ENCODE data around the gene SFT2D3. TPM values are rescaled to one million over a fixed set of nuclear protein-coding genes. Genes with fewer than 3 reads are reported as not detected.

Gene SFT2D3
- total RNA-seq, 2 experiments from 2014 or later, result 4.8 to 5.5 TPM

DNA sequence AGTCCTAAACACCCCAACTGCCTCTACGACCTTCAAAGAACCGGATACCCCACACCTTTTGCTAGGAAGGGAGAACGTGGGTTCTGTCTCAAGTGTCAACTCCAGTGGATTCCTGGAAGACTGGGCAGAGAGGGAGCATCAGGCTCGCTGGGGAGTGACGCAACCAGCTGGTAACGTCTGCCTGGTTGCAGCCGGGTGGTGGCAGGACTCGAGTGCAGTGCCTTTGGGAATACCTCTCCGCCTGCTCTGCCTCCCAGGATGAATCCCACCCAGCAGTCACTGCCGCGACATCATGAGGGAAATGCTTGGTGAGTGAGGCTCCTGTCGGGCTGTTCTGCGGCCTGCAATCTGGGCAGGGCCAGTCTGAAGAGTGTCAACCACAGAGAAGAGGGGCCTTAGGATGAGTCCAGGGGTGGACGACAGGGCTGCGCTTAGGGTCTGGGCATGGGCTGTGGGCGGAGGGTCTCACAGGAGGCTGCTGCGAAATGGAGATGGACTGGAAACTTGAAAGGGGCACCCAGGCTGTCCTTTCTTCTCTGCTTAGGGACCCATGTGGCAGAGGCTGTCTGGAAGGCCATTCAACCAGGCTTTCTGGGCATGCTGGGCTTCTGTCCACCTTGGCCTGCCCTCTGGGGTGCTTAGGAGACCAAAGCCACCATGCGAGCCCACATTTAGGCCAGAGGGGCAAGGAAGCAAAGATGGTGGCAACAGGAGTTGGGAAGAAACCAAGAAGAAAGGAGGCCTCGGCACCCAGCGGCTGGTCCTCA, 42.5 kb upstream of the SFT2D3 start:
- ATAC-seq (no peak), DNase-seq (no peak)
- ChIA-PET CTCF (no interaction called here), POLR2A (no interaction called here)
- no peak overlapping the region for H3K27ac Mint-ChIP-seq
- H3K27me3 Mint-ChIP-seq (ENCODE audit: low read depth), result peaks cover 17% of the 10 kb centered on the region
- no peaks in the 10 kb centered on the region for H3K36me3 Mint-ChIP-seq (ENCODE audit: low read depth)
- H3K9me3 Mint-ChIP-seq (ENCODE audit: insufficient read depth), result no peaks in the 10 kb centered on the region
- H3K4me1 Mint-ChIP-seq (ENCODE audit: low read depth), result peaks cover 5% of the 10 kb centered on the region
- no peak overlapping the region for H3K4me3 Mint-ChIP-seq

DNA sequence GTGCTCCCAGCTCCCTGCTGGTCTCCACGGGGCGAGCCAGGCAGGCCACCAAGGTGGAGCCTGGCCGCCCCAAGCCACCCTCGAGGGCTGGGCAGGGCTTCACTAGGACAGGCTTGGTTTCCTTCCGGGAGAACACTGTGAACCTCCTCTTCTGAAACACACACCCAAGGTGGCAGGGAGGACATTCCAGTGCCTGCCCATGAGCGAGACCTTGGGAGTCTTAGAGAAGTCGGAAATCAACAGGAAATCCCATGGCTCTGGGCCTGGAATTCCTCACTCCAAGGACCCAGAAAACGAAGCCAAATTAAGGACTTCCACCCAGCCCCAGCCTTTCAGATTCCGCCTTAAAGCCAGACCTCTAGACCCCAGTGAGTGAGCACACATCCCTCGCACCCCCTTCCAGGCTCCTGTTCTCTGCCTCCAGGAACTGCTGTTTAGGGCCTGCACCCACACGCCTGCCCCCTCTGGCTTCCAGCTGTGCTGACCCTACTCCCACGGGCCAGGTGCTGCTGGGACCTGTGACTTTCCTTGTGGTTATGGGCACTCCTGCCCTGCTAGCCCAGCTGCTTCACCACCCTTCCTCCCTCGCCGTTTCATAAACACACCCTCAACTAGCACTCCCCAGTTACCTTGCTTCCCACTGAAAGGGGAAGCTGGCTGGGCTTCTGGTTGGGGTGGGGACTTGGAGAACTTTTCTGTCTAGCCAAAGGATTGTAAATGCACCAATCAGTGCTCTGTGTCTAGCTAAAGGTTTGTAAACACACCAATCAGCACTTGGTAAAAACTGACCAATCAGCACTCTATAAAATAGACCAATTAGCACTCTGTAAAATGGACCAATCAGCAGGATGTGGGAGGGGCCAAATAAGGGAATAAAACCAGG, 41.6 kb upstream of the SFT2D3 start:
- no peak for ATAC-seq
- Mint-ChIP-seq H3K36me3 (ENCODE audit: low read depth) (no peaks in the 10 kb centered on the region), H3K27me3 (ENCODE audit: low read depth) (peaks cover 21% of the 10 kb centered on the region), H3K9me3 (ENCODE audit: insufficient read depth) (no peaks in the 10 kb centered on the region), H3K27ac (no peak overlapping the region), H3K4me3 (no peak overlapping the region), H3K4me1 (ENCODE audit: low read depth) (peaks cover 6% of the 10 kb centered on the region)
- POLR2A ChIA-PET, result no interaction called here
- CTCF ChIA-PET, result no interaction called here
- no peak for DNase-seq

DNA sequence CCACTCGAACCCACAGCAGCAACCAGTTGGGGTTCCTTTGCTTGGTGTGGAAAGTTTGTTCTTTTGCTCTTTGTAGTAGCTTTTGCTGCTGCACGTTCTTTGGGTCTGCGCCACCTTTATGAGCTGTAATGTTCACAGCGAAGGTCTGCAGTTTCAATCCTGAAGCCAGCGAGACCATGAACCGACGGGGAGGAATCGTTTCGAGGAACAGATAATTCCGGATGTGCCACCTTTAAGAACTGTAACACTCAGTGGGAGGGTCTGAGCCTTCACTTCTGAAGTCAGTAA, 41.1 kb upstream of the SFT2D3 start:
- peaks cover 26% of the 10 kb centered on the region for H3K27me3 Mint-ChIP-seq (ENCODE audit: low read depth)
- peaks cover 6% of the 10 kb centered on the region for H3K4me1 Mint-ChIP-seq (ENCODE audit: low read depth)
- ChIA-PET CTCF (no interaction called here), POLR2A (no interaction called here)
- ATAC-seq (no peak), DNase-seq (no peak)
- H3K9me3 Mint-ChIP-seq (ENCODE audit: insufficient read depth), result no peaks in the 10 kb centered on the region
- no peak overlapping the region for H3K27ac Mint-ChIP-seq
- H3K4me3 Mint-ChIP-seq, result no peak overlapping the region
- H3K36me3 Mint-ChIP-seq (ENCODE audit: low read depth), result no peaks in the 10 kb centered on the region

DNA sequence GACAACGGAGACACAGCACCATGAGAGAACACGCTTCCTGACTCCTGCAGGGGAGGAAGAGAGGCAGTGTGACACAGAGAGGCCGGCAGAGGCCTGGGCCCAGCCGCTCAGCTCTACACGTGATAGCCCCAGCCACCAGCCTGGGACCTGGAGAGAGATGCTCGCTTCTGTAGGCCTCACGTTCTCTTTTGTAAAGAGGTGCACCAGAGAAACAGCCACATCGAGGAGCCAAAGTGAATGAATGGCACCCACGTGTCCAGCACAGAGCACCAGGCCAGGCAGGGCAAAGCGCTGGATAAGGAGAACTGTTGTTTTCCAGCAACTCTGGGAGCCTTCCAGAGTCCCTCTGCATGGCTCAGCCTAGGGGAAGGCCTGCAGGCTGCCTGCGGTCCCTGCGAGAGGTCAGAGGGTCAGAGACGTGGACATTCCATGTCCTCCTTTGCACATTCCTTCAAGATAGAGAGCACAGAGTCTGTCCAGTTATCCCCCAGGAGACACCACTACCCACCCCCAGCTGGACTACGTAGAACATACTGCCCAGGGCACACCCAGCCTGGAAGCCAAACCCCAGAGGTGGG, 40.1 kb upstream of the SFT2D3 start:
- Mint-ChIP-seq H3K36me3 (ENCODE audit: low read depth) (no peaks in the 10 kb centered on the region), H3K27me3 (ENCODE audit: low read depth) (peaks cover 35% of the 10 kb centered on the region), H3K9me3 (ENCODE audit: insufficient read depth) (no peaks in the 10 kb centered on the region), H3K4me3 (no peak overlapping the region), H3K27ac (no peak overlapping the region), H3K4me1 (ENCODE audit: low read depth) (peaks cover 6% of the 10 kb centered on the region)
- CTCF ChIA-PET, result no interaction called here
- POLR2A ChIA-PET, result interaction anchor here (0.6 kb wide), 1 partner anchor 12 kb away, joined by 3 read pairs; no protein-coding TSS in a partner anchor
- DNase-seq (no peak), ATAC-seq (no peak)

DNA sequence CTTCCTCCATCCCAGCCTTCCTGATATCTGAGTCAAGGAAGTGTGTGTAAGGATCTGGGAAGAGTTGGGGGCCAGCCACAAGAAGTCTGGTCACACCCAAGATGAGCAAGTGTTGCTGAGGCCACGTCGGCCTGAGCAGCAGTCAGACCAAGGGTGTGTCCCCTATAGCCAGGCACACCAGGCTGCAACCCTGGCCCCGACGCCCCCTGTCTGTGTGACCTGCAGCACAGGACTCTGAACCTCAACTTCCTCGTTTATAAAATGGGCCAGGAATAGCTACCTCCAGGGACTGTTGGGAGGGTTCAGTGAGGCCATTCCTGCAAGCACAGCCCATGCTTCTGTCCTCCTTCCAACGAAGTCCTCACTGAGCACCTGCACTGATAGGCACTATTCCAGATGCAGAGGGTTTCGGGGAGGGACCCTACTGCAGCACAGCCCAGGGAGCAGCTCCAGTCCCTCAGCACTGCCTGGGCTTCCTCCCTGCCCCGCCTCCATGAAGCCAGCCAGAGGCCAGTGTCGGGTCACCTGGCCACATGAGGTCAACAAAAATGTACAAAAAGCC, 39.3 kb upstream of the SFT2D3 start:
- H3K9me3 Mint-ChIP-seq (ENCODE audit: insufficient read depth), result no peaks in the 10 kb centered on the region
- ATAC-seq, result no peak
- CTCF ChIA-PET, result interaction anchor here (0.6 kb wide), 2 partner anchors 95 to 281 kb away, joined by 3 read pairs; no protein-coding TSS in a partner anchor
- H3K4me3 Mint-ChIP-seq, result no peak overlapping the region
- peaks cover 6% of the 10 kb centered on the region for H3K4me1 Mint-ChIP-seq (ENCODE audit: low read depth)
- H3K27ac Mint-ChIP-seq, result no peak overlapping the region
- H3K36me3 Mint-ChIP-seq (ENCODE audit: low read depth), result no peaks in the 10 kb centered on the region
- POLR2A ChIA-PET, result interaction anchor here (0.6 kb wide), 1 partner anchor 11 kb away, joined by 3 read pairs; no protein-coding TSS in a partner anchor
- no peak for DNase-seq
- peaks cover 43% of the 10 kb centered on the region for H3K27me3 Mint-ChIP-seq (ENCODE audit: low read depth)

DNA sequence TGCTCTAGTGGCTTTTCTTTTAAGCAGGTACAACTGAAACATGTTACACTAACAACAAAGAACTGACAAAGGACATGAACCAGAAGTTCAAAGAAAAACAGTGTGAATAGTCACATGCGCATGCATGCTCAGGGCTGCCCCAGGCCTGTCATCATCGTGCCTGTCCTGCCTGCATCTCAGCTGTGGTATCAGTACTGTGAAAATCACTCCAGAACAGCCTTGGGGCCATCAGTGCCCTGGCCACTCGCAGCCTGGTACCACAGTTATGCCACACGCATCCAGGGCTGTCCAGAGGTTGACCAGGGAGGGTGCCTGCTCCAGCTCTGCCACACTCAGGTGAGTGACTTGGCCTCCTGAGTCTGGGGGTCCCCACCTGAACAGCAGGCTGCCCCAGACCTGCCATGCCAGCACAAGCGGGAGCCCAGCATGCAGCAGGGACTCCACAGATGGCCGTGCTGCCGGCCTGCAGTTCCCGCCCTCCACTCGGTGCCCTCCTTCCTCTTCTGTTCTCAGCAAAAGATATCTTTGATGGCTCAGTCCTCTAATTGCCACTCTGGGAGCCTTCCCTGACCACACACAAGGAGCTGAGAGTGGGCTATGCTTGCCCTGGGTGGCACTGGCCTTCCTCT, 38.2 kb upstream of the SFT2D3 start:
- CTCF ChIA-PET, result interaction anchor here (2.4 kb wide), 1 partner anchor 72 kb away, joined by 7 read pairs; no protein-coding TSS in a partner anchor
- DNase-seq, result no peak
- H3K36me3 Mint-ChIP-seq (ENCODE audit: low read depth), result no peaks in the 10 kb centered on the region
- peaks cover 6% of the 10 kb centered on the region for H3K4me1 Mint-ChIP-seq (ENCODE audit: low read depth)
- no peak overlapping the region for H3K4me3 Mint-ChIP-seq
- no peaks in the 10 kb centered on the region for H3K9me3 Mint-ChIP-seq (ENCODE audit: insufficient read depth)
- ATAC-seq, result no peak
- no peak overlapping the region for H3K27ac Mint-ChIP-seq
- POLR2A ChIA-PET, result no interaction called here
- peaks cover 48% of the 10 kb centered on the region for H3K27me3 Mint-ChIP-seq (ENCODE audit: low read depth)

DNA sequence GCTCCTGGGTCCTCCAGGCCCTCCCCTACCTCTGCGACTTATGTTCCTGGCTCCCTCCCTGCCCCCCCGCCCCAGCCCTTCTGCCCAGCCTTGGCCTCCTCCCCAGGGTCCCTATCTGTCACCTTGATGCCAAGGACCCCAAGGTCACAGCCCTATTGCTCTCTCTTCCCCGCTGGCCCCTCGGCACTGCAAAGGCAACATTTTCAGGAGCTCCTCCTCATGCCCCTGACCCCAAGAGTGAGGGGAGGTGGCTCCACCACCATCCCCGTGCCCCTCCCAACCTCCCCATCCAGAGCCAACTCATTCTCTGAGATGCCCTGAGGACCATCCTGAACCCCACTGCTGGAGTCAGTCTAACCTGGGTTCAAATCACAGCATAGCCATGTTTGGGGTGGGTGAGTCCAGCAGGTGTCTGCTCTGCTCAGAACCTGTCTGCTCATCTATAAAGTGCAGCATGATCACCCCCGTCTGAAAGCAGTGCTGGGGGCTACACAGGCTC, 37.7 kb upstream of the SFT2D3 start:
- Mint-ChIP-seq H3K27me3 (ENCODE audit: low read depth) (peaks cover 48% of the 10 kb centered on the region), H3K4me3 (no peak overlapping the region), H3K9me3 (ENCODE audit: insufficient read depth) (no peaks in the 10 kb centered on the region), H3K4me1 (ENCODE audit: low read depth) (peaks cover 6% of the 10 kb centered on the region), H3K36me3 (ENCODE audit: low read depth) (no peaks in the 10 kb centered on the region), H3K27ac (no peak overlapping the region)
- DNase-seq, result no peak
- CTCF ChIA-PET, result interaction anchor here (0.5 to 2.4 kb wide), 2 partner anchors 72 to 500 kb away, joined by 3 to 7 read pairs; no protein-coding TSS in a partner anchor
- POLR2A ChIA-PET, result no interaction called here
- ATAC-seq, result no peak

DNA sequence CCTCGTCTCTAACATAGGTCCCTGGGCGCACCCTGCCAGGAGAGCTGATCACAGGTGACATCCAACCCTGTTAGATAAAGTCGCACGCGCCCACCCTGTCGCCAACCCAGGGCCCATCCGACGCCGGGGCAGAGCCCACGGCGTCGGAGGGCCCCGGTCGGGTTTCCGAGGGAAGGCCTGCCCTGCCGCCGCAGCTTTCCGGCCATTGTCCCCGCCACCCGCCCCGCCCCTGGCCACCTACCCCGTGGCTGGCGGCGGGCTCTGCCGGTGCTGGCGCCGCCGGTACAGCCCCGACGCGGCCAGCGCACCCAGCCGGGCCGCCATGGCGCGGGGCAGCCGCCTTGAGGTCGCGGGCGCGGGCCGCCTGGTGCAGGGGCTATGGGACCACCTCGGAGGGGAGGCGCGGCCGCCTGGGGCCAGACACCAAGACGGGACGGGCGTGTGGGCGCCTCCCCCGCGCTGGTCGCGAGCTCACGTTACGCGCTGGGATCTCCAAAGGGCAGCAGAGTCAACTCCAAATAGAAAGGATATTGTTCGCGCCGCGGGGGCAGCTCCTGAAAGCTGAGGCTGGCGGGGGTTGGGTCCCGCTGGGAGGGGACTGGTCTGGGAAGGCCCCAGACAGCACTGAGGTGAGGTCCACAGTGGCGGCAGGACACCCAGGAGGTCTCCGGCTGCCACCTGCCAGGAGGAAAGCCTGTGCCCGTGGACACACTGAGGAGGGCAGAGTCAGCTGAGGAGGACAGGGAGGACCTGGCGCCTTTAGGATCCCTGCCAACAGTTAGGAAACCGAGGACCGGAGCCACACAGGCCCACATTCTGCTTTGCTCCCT, 37.0 kb upstream of the SFT2D3 start:
- CTCF ChIA-PET, result interaction anchor here (0.5 to 2.4 kb wide), 3 partner anchors 14 to 501 kb away, joined by 3 to 7 read pairs (median 3); no protein-coding TSS in a partner anchor
- ATAC-seq (no peak), DNase-seq (no peak)
- Mint-ChIP-seq H3K4me3 (no peak overlapping the region), H3K4me1 (ENCODE audit: low read depth) (peaks cover 6% of the 10 kb centered on the region), H3K27ac (no peak overlapping the region), H3K27me3 (ENCODE audit: low read depth) (peaks cover 52% of the 10 kb centered on the region), H3K36me3 (ENCODE audit: low read depth) (no peaks in the 10 kb centered on the region), H3K9me3 (ENCODE audit: insufficient read depth) (no peaks in the 10 kb centered on the region)
- POLR2A ChIA-PET, result no interaction called here

DNA sequence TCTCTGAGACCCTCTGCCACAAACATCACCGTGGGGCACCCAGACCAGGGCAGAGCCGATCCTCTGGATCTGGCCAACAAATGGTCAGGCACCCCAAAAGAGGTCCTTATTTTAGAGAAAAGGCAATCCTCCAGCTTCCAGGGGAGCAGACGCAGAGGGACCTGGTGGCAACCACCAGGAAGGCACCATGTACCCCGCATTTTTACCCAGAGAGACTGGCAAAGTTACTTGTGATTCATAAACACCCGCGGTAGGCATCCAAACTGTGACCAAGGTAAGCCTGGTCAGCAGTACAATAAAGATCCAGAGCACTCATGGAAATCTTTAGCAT, 36.4 kb upstream of the SFT2D3 start:
- Mint-ChIP-seq H3K4me1 (ENCODE audit: low read depth) (peaks cover 5% of the 10 kb centered on the region), H3K36me3 (ENCODE audit: low read depth) (no peaks in the 10 kb centered on the region), H3K27me3 (ENCODE audit: low read depth) (peaks cover 55% of the 10 kb centered on the region), H3K4me3 (no peak overlapping the region), H3K9me3 (ENCODE audit: insufficient read depth) (no peaks in the 10 kb centered on the region), H3K27ac (no peak overlapping the region)
- ChIA-PET CTCF (interaction anchor here (1.3 to 2.4 kb wide), 2 partner anchors 15 to 73 kb away, joined by 3 to 7 read pairs; no protein-coding TSS in a partner anchor), POLR2A (no interaction called here)
- ATAC-seq (no peak), DNase-seq (no peak)

DNA sequence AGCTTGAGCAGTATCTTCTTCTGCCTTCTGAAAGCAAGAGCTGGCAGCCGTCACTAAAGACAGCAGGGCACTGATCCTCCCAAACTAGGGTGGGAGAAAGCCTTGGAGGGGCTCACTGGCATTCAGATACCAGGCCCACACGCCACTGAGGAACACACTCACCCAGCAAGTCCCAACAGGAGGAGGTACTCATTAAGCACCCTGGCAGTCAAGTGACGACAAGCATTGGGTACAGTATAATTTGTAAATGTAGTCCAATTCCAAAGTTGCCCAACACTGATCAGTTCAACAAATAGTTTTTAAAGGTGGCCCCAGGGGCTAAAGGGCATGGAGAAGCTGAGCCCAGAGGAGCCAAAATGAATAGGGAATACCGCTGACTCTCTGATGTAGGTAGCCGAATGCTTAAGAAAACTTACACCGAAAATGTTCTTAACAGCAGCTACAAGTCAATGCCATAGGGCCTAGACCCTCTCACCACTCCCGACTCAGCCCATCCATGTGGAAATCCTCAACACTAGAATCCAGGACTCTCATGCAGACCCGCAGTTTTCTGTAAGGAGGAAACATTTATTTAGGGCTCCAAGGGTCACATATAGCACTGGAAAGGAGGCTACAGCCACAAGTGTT, 35.9 kb upstream of the SFT2D3 start:
- peaks cover 4% of the 10 kb centered on the region for H3K4me1 Mint-ChIP-seq (ENCODE audit: low read depth)
- CTCF ChIA-PET, result interaction anchor here (1.3 to 2.4 kb wide), 2 partner anchors 15 to 74 kb away, joined by 3 to 7 read pairs; no protein-coding TSS in a partner anchor
- ATAC-seq (no peak), DNase-seq (no peak)
- H3K27me3 Mint-ChIP-seq (ENCODE audit: low read depth), result peaks cover 57% of the 10 kb centered on the region
- H3K36me3 Mint-ChIP-seq (ENCODE audit: low read depth), result no peaks in the 10 kb centered on the region
- no peaks in the 10 kb centered on the region for H3K9me3 Mint-ChIP-seq (ENCODE audit: insufficient read depth)
- no peak overlapping the region for H3K27ac Mint-ChIP-seq
- H3K4me3 Mint-ChIP-seq, result no peak overlapping the region
- POLR2A ChIA-PET, result no interaction called here
